ENCODE data around the gene RIMBP2.

Gene RIMBP2

GRCh38 chr12:130583800-130584199, 132.3 kb downstream of the RIMBP2 start (continued):
- TF ChIP-seq ZNF623 (tag by site-specific recombination; IDR thresholded peaks at IDR 0.05): no peak
- TF ChIP-seq ZNF112 (tag by site-specific recombination; IDR thresholded peaks at IDR 0.05): peak; percentile 61; the same call in 1 of the 2 replicates
- TF ChIP-seq ZNF580 (tag by site-specific recombination; IDR thresholded peaks at IDR 0.05): no peak
- no peak for TF ChIP-seq ZNF660 (tag by site-specific recombination; IDR thresholded peaks at IDR 0.05)
- peak; percentile 44; the same call in 1 of the 2 replicates for TF ChIP-seq EGR2 (tag by site-specific recombination; IDR thresholded peaks at IDR 0.05; ENCODE audit: low read depth)
- TF ChIP-seq ZNF596 (tag by site-specific recombination; IDR thresholded peaks at IDR 0.05): no peak
- no peak for TF ChIP-seq ZNF121 (tag by site-specific recombination; IDR thresholded peaks at IDR 0.05)

DNA sequence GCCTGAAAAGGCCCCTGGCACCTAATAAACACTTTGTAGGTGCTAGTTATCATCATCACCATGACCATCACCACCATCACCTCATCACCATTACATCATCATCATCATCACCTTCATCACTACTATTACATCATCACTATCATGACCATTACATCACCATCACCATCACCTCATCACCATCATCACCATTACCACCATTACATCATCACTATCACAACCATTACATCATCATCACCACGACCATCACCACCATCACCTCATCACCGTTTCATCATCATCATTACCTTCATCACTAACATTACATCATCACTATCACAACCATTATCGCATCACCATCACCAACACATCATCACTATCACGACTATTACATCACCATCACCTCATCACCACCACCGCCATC, 132.8 kb downstream of the RIMBP2 start:
- Histone ChIP-seq H3K27ac (ENCODE audit: extremely low read depth, low read depth, low read length) (no peak overlapping the region), H3K4me3 (ENCODE audit: low read depth, low read length) (no peak overlapping the region), H3K9me3 (ENCODE audit: control insufficient read depth, insufficient read depth, low read depth, low read length) (no peaks in the 10 kb centered on the region), H3K4me1 (ENCODE audit: control insufficient read depth, insufficient read depth, low read length) (no peaks in the 10 kb centered on the region), H3K36me3 (ENCODE audit: control insufficient read depth in 2 of 2, insufficient read depth in 1 of 2, low read length in 2 of 2) (no peaks in the 10 kb centered on the region; a peak in 1 of 3 replicates)
- ChIA-PET CTCF (no interaction called here), POLR2A (no interaction called here)
- TF ChIP-seq ZBTB21 (tag by site-specific recombination; IDR thresholded peaks at IDR 0.05): peak; percentile 49
- peak; percentile 67 for TF ChIP-seq ZNF629 (tag by site-specific recombination; IDR thresholded peaks at IDR 0.05)
- no peak for TF ChIP-seq WT1 (tag by site-specific recombination; IDR thresholded peaks at IDR 0.05)
- TF ChIP-seq ZNF670 (tag by site-specific recombination; IDR thresholded peaks at IDR 0.05; ENCODE audit: low read depth): 0 out of 2 replicates have a peak, but pooled peaks have one; percentile 40
- peak; percentile 75; the same call in 1 of the 2 replicates for TF ChIP-seq ZSCAN18 (tag by site-specific recombination; IDR thresholded peaks at IDR 0.05)
- TF ChIP-seq, protein P1, sequence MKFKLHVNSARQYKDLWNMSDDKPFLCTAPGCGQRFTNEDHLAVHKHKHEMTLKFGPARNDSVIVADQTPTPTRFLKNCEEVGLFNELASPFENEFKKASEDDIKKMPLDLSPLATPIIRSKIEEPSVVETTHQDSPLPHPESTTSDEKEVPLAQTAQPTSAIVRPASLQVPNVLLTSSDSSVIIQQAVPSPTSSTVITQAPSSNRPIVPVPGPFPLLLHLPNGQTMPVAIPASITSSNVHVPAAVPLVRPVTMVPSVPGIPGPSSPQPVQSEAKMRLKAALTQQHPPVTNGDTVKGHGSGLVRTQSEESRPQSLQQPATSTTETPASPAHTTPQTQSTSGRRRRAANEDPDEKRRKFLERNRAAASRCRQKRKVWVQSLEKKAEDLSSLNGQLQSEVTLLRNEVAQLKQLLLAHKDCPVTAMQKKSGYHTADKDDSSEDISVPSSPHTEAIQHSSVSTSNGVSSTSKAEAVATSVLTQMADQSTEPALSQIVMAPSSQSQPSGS (tag by site-specific recombination; IDR thresholded peaks at IDR 0.05; ENCODE audit: low read depth): peak; percentile 99
- no peak for TF ChIP-seq PATZ1 (tag by site-specific recombination; IDR thresholded peaks at IDR 0.05)
- peak; percentile 53; the same call in 1 of the 2 replicates for TF ChIP-seq GLI4 (tag by site-specific recombination; IDR thresholded peaks at IDR 0.05)
- TF ChIP-seq YY2 (tag by site-specific recombination; IDR thresholded peaks at IDR 0.05): peak; percentile 13; the same call in 1 of the 2 replicates
- no peak for TF ChIP-seq MYNN (tag by site-specific recombination; IDR thresholded peaks at IDR 0.05; ENCODE audit: borderline replicate concordance)
- TF ChIP-seq, protein P2, sequence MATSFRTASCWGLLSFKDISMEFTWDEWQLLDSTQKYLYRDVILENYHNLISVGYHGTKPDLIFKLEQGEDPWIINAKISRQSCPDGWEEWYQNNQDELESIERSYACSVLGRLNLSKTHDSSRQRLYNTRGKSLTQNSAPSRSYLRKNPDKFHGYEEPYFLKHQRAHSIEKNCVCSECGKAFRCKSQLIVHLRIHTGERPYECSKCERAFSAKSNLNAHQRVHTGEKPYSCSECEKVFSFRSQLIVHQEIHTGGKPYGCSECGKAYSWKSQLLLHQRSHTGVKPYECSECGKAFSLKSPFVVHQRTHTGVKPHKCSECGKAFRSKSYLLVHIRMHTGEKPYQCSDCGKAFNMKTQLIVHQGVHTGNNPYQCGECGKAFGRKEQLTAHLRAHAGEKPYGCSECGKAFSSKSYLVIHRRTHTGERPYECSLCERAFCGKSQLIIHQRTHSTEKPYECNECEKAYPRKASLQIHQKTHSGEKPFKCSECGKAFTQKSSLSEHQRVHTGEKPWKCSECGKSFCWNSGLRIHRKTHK (tag by site-specific recombination; IDR thresholded peaks at IDR 0.05): peak; percentile 32; the same call in 1 of the 2 replicates
- TF ChIP-seq ZNF169 (tag by site-specific recombination; IDR thresholded peaks at IDR 0.05): peak; percentile 92
- no peak for TF ChIP-seq ZNF560 (tag by site-specific recombination; IDR thresholded peaks at IDR 0.05; ENCODE audit: borderline replicate concordance)
- TF ChIP-seq INSM2 (tag by site-specific recombination; IDR thresholded peaks at IDR 0.05): no peak
- TF ChIP-seq ZNF621 (tag by site-specific recombination; IDR thresholded peaks at IDR 0.05): peak; percentile 85; the same call in 1 of the 2 replicates
- no peak for TF ChIP-seq ZNF518A (tag by site-specific recombination; conservative IDR thresholded peaks at IDR 0.05; ENCODE audit: low read depth)

Measured in HEK293 (cell line).